NCI-H2107 (cell line): ENCODE data around the gene IER3.

Experiments used
- DNase-seq: peaks from one replicate; lab custom pipeline; 2025; lab: John Stamatoyannopoulos, UW

Gene IER3

GRCh38 chr6:30703821-30704220, 40.5 kb downstream of the IER3 start:
- DNase-seq, result no peak

DNA sequence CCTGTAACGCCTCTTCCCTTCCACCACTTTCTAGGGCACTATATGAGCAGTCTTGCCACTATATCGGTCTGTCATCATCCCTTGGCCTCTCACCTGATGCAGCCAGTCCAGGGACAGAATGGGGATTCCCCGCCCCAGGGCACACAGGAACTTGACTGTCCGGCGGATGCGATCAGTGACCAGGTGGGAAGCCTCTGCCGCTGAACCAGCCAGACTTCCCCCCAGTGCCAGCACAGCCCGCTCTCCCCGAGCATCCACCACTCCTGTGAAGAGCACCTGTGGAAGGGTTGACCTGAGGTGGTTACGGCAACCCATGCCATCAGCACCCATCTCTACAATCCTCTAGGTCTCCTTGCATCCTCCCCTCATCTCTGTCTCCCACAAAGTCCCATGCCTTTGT, 41.3 kb downstream of the IER3 start:
- DNase-seq, result no peak

GRCh38 chr6:30700340-30700739, 44.0 kb downstream of the IER3 start:
- DNase-seq, result no peak

GRCh38 chr6:30696432-30696831, 47.9 kb downstream of the IER3 start:
- no peak for DNase-seq
